ENCODE data around the gene SH3BGR.
"Not testable (repeated sequence)": the region's sequence is repeated elsewhere in the genome, so short reads cannot be mapped to it uniquely, and the experiment has no call there.

SH3BGR gene

GRCh38 chr21:39536835-39537234, 85.1 kb downstream of the SH3BGR start:
- no peaks in the 10 kb centered on the region for H3K4me1 ChIP-seq (ENCODE audit: insufficient read depth, poor library complexity, severe bottlenecking)
- DNase-seq (ENCODE audit: low spot score) = no peak
- H3K36me3 ChIP-seq (ENCODE audit: low read depth) = no peaks in the 10 kb centered on the region
- TF ChIP-seq CTCF (IDR thresholded peaks at IDR 0.05; ENCODE audit: poor library complexity, severe bottlenecking) = no peak
- H3K27me3 ChIP-seq (ENCODE audit: insufficient read depth, poor library complexity, severe bottlenecking) = no peaks in the 10 kb centered on the region
- H3K27ac ChIP-seq (ENCODE audit: poor library complexity, severe bottlenecking) = no peak overlapping the region
- H3K9me3 ChIP-seq (ENCODE audit: severe bottlenecking) = no peaks in the 10 kb centered on the region
- ATAC-seq (ENCODE audit: low read depth) = no peak
- H3K4me3 ChIP-seq (ENCODE audit: severe bottlenecking) = no peak overlapping the region

DNA sequence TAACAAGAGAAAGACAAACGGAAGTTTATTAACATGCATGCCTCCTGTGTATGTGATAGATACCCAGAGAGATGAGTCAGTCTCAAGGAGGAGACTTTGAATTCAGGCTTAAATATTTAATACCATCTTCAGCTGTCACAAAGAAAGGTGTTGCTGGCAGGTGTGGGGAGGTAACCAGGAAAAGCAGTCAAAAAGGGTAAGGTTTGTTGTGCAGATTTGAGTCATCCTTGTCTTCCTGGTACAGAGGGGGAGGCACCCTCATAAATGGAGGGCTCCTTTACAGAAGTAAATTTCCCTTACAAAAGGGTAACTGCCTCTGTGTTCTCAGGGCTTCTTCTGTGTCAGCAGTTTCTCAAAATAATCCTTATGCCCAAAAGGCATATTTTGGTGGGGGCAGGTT, 85.8 kb downstream of the SH3BGR start:
- Histone ChIP-seq H3K27ac (ENCODE audit: poor library complexity, severe bottlenecking) (no peak overlapping the region), H3K36me3 (ENCODE audit: low read depth) (no peaks in the 10 kb centered on the region), H3K4me3 (ENCODE audit: severe bottlenecking) (no peak overlapping the region), H3K4me1 (ENCODE audit: insufficient read depth, poor library complexity, severe bottlenecking) (no peaks in the 10 kb centered on the region), H3K9me3 (ENCODE audit: severe bottlenecking) (no peaks in the 10 kb centered on the region), H3K27me3 (ENCODE audit: insufficient read depth, poor library complexity, severe bottlenecking) (no peaks in the 10 kb centered on the region)
- ATAC-seq (ENCODE audit: low read depth) (no peak), DNase-seq (ENCODE audit: low spot score) (no peak)
- no peak for TF ChIP-seq CTCF (IDR thresholded peaks at IDR 0.05; ENCODE audit: poor library complexity, severe bottlenecking)

DNA sequence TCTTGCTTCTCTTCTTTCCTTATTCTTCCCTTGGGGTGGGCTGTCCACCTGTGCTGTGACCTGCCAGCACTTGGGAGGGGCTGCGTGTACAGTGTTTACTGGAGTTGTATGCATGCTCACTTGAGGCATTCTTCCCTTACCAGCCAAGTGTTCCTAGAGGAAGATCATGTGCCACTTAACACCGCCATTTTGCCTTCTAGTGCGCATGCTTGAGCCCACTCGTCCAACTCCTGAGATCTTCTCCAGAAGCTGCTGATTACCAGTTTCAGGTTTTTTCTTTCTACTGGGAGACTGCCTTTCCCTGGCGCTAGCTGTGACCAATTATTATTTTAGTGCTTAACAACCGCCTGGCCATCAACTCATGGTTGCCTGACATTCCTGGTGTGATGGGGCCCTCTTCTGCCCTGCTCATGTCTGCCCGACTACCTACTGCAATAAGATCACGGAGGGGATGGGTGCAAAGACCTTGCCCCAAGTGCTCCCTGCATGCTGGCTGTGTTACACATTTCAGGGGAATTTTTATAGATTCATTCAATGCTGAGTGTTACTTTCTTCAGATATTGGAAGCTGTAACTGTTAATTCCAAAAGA, 86.8 kb downstream of the SH3BGR start:
- DNase-seq (ENCODE audit: low spot score) (no peak), ATAC-seq (ENCODE audit: low read depth) (no peak)
- no peaks in the 10 kb centered on the region for H3K4me1 ChIP-seq (ENCODE audit: insufficient read depth, poor library complexity, severe bottlenecking)
- TF ChIP-seq CTCF (IDR thresholded peaks at IDR 0.05; ENCODE audit: poor library complexity, severe bottlenecking) = no peak
- no peaks in the 10 kb centered on the region for H3K9me3 ChIP-seq (ENCODE audit: severe bottlenecking)
- no peak overlapping the region for H3K4me3 ChIP-seq (ENCODE audit: severe bottlenecking)
- no peaks in the 10 kb centered on the region for H3K27me3 ChIP-seq (ENCODE audit: insufficient read depth, poor library complexity, severe bottlenecking)
- no peak overlapping the region for H3K27ac ChIP-seq (ENCODE audit: poor library complexity, severe bottlenecking)
- H3K36me3 ChIP-seq (ENCODE audit: low read depth) = no peaks in the 10 kb centered on the region

DNA sequence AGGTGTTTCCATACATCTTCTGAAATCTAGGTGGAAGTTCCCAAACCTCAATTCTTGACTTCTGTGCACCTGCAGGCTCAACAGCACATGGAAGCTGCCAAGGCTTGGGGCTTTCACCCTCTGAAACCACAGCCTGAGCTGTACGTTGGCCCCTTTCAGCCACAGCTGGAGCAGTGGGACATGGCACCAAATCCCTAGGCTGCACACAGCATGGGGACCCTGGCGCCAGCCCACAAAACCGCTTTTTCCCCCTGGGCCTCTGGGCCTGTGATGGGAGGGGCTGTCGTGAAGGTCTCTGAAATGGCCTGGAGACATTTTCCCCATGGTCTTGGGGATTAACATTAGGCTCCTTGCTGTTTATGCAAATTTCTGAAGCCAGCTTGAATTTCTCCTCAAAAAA, 88.6 kb downstream of the SH3BGR start:
- not testable (repeated sequence) for H3K4me1 ChIP-seq (ENCODE audit: insufficient read depth, poor library complexity, severe bottlenecking); H3K27me3 ChIP-seq (ENCODE audit: insufficient read depth, poor library complexity, severe bottlenecking); ATAC-seq (ENCODE audit: low read depth); H3K36me3 ChIP-seq (ENCODE audit: low read depth); H3K9me3 ChIP-seq (ENCODE audit: severe bottlenecking); H3K4me3 ChIP-seq (ENCODE audit: severe bottlenecking); H3K27ac ChIP-seq (ENCODE audit: poor library complexity, severe bottlenecking); DNase-seq (ENCODE audit: low spot score)

DNA sequence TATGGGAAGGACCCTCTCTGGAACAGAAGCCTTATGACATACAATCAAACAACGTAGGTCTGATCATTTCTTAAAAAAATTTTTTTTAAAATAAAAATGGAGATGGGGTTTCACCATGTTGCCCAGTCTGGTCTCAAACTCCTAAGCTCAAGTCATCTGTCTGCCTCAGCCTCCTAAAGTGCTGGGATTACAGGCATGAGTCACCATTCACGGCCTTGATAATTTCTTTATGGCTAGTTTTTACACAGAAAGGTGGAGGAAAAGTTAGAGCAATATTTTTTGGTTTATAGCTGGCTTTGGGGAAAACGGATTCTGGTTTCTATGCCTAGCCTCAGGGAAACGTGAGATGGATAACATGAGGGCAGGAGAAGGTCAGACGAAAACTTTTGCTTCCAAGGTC, 91.0 kb downstream of the SH3BGR start:
- Histone ChIP-seq H3K27me3 (ENCODE audit: insufficient read depth, poor library complexity, severe bottlenecking) (no peaks in the 10 kb centered on the region), H3K27ac (ENCODE audit: poor library complexity, severe bottlenecking) (no peak overlapping the region), H3K4me1 (ENCODE audit: insufficient read depth, poor library complexity, severe bottlenecking) (no peaks in the 10 kb centered on the region), H3K9me3 (ENCODE audit: severe bottlenecking) (no peaks in the 10 kb centered on the region), H3K4me3 (ENCODE audit: severe bottlenecking) (no peak overlapping the region), H3K36me3 (ENCODE audit: low read depth) (no peaks in the 10 kb centered on the region)
- no peak for TF ChIP-seq CTCF (IDR thresholded peaks at IDR 0.05; ENCODE audit: poor library complexity, severe bottlenecking)
- ATAC-seq (ENCODE audit: low read depth) (no peak), DNase-seq (ENCODE audit: low spot score) (no peak)
